ENCODE results near the gene FMOD.
"Not testable (repeated sequence)": the region's sequence is repeated elsewhere in the genome, so short reads cannot be mapped to it uniquely, and the experiment has no call there.

FMOD gene

DNA sequence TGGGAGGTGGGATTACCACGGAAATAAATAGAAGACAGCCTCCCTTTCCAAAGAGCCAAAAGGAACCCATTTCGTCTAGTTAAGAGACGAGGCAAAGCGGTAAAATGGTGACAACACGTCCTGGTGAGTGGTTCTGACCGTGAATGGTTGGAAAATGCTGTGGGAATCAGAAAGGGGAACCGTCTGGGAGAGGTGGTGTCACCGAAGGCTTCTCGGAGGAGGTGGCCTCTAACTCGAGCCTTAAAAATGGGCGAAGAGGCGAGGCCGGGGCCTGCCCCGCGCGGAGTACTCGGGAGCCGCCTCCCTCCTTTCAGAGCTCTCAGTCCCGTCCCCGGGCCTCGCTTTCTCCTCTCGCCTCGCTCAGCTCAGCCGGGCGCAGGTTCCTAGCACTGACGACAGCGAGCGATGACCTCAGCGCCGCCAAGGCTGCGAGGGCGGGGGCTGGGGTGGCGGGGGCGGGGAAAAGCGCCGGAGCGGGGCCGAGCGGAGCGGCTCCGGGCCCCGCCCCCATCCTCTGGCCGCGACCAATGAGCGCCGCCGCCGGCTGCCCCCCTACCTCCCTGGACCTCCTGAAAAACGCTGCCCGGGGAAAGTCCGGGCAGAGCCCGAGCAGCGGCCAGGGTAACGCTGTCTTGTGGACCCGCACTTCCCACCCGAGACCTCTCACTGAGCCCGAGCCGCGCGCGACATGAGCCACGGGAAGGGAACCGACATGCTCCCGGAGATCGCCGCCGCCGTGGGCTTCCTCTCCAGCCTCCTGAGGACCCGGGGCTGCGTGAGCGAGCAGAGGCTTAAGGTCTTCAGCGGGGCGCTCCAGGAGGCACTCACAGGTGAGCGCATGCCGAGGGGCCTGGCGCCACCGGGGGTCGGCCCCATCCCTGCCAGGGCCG lies 45.8 kb downstream of the FMOD start, which contains the start of gene BTG2:
BTG2 (plus strand) TSS at position 601 of the 890 bp plus-strand sequence; CDS start at position 689, 88 bp downstream.
- DNase-seq = peak; percentile 57

DNA sequence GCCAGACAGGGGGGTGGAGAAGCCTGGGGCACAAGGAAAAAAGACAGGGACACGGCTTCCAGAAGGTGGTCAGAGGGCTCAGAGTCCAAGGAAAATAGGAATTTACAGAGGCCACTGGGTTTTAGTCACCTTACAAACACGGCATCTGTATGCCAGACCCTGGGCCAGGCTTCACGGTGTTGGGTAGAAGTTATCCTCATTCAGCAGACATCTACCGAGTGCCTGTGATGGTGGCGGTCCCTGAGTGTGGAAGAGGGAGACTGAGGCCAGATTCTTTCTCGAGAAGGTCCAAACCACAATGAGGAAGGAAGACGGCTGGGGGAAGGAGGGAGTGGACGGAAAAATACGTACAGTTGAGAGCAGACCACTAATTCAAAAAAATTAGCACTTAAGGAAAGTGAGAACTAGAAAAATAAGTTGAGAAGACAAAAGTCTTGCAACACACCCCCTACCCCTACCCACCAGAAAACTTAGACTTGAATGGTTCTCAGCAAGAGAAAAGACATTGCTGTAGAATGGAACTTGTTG lies 46.5 kb downstream of the FMOD start:
- DNase-seq = no peak

DNA sequence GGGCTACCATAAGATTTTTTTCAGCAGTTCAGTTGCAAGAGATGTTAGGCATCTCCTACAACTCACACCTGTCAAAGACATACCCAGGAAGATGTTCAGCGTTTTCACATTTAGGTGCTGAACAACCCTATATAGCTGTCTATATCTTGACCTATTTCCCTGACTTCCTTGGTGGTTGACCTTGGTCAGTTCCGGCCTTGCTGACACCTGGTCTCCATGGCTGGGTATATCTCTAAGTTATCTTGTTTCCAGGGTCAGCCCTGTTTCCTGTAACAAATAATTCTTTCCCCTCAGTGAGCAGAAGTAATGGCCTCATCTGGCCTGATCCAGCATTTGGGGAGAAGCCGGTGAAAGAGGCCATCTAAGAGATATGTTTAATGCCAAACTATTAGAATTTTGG lies 48.0 kb downstream of the FMOD start:
- DNase-seq = no peak

DNA sequence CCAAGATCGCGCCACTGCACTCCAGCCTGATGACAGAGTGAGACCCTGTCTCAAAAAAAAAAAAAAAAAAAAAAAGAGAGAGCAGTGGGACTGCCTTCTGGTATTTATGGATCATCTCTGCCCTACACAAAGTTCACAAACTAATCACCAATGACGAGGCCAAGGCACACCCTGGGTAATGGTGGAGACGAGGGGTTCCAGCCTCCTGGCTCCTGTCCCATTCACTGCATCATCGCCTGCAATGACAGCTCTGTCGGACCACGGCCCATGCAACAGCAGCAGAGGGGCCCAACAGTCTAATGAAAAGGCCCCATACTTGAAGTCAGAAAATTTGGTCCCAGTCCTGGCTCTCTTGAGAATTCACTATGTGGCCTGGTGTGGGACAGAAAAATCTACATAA lies 48.5 kb downstream of the FMOD start:
- DNase-seq = no peak

DNA sequence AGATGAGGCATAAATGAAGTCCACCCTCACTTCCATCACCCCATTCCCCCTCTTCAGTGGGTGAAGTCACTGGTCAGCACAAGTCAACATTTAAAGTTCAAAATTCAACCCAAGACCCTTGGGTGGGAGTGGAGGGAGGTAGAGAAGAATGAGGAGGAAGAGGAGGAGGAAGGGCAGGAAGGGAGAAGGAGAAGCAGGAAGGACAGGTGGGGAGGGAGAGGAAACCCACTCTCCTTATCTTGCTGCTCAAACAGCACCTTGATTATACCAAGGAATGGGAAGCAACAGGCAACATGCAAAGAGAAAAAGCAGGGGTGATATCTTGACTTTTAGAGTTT lies 49.6 kb downstream of the FMOD start:
- DNase-seq = no peak

DNA sequence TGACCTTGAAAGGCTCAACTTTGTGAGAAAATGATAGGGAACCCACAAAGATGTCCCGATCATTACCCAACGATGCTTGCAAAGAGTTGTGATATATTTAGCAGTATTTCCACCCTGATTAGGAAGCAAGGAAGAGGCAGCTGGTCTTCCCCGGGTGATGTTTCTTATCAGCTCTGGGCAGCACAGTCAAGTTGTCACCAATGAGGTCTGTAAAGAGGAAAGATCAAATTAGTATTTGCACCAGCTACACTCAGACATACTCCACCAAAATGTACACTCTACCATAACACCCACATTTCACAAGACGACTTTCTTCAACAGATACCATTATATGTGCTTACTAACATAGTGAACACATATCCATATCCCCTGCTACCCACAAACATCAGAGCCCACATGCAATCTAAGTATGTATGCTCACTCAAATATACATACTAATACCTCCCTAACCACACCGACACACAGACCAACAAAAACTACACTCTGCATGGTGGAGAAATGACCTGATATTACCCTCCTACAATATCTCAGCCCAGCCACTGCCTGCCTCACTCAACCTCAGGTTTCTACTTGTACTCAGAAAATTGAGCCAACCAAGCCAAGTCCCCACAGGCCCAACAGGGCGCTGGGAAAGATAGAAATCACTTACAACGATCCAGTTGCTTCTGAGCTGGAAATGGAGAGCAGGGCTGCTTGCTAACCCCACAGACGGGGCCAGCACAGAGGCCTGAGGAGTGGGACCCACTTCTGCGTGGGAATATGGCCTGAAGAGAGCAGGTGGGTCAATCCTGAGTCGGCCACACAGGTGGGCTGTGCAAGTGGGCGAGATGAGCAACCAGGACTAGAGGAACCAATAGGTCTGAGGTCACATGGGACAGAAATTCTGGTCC lies 50.2 kb downstream of the FMOD start:
- DNase-seq = no peak

DNA sequence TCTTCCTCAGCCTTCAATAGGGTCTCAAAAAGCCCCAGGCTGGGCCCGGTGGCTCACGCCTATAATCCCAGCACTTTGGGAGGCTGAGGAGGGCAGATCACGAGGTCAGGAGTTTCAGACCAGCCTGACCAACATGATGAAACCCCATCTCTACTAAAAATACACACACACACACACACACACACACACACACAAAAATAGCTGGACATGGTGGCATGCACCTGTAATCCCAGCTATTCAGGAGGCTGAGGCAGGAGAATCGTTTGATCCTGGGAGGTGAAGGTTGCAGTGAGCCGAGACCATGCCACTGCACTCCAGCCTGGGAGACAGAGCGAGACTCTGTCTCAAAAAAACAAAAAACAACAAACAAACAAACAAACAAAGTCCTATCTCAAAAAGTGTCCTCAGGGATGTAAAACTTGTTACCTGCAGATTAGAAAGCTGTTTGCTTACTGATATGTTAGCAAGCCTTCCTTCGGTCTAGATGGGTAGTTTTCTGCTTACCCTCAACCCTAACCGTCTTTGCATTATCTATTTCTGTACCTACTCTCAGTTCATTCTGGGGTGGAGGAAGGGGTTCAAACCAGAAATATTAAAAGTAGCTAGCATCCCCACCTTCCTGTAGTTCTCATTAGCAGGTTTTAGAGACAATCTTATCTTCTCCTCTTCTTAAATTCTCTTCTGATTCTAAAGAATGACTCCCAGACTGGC lies 51.0 kb downstream of the FMOD start:
- DNase-seq = not testable (repeated sequence)

DNA sequence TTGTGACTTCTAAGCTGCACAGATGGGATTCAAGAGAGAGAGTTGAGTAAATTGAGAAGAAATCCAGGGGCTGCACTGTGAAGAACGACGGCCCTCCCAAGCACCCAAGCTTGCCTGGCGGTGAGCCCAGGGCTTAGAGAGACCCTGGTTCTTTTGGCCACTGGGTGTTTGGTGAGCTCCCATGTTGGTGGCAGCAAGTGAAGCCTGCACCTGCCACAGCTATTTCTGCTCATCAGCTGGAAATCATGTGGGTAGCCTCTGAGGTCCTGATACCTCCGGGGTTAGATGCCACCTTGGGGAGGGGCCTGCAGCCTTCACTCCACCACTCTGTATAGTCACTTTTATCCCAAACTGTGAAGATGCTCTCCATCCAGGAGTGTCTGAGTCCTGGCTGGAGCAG lies 51.8 kb downstream of the FMOD start:
- DNase-seq = no peak

DNA sequence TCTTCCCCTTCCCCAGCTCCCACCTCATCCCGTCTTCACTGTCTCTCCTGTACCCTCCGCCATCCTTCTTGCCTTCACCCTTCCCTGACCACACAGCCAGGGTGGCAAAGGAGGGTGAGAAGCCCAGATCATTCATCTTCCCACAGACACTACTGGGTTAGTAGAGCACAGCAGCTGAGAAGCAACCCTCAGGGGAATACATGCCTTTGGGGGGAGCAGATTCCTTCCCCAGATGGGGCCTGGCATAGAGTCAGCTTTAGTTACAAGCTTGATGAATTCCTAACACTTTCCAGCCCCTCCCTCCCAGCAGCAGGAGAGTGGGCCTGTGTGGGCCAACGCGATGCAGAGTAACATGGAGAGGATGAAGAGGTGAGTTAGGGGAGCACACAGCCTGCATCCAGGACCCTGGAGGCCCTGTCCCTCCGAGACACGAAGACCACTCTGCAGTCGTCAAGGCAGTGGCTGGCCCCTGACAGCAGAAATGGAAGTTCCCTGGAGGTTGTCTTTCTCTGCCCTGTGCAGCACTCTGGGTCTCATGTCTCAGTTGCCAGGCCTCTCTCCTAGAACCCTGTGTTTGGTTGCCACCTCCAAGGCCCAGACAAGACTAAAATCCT lies 54.4 kb downstream of the FMOD start:
- no peak for DNase-seq

DNA sequence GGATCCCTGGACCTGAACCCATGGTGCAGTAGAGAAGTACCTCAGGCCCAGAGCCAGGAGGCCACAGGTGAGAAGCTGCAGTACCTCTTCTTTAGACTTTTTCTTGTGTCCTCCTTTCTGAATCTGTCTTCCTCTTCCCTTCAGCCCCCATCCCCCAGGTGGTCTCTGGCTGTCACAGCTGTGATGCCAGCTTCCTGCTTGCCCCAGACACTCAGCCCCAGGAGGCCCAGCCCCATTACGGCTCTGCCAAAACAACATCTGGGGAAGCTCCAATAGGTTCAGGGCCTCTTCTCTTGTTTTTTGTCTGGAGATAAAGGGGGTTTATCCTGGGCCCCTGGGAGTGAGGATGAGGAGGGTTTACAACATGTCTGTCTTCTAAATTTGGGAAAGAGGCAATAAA lies 55.1 kb downstream of the FMOD start:
- DNase-seq = no peak

DNA sequence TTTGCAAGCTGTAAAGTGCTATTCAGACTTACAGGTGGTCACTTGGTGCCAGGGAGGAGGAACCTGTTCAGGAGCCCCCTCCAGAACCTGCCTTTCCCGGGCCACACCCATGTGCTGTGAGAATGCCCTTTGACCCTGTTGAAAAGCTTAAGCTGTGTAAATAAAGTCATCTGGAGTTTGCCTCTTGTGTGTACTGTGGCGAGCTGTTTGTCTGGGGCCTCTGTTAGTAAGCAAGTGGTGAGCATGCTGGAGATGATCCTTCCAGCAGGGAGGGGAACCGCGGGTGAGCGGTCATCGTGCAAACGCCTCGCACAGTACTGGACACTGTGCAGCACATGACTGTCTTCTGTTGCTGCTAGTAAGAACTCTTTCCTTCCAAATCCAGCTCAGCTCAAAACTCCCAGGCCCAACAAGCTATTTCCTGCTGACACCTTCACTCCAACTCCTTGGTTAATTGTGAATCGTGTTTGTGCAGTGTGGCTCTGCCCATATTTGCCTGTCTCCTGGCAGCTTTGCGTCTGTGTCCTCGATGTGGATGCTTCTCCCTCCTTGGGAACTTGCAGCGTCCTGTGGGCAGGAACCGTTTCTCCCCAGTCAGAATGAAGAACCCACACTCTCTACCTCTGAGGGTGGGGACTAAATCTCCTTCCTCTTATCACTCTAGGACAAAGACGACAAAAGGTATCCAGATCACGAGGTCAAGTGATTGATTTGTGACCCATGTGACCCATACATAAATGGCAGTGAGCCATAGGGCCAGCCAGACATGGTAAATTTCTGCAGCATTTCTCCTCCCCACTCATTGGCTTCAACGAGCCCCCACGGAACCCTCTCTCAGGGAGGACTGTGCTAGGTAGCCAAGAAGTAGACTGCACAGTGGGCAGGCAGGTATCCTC lies 59.5 kb downstream of the FMOD start:
- no peak for DNase-seq
